ENCODE measurements around the gene HNRNPA0.

GRCh38 chr5:137734962-137735554, 19.1 kb downstream of the HNRNPA0 start:
- TF ChIP-seq CTCF (IDR thresholded peaks at IDR 0.05) (no peak), ZFX (IDR thresholded peaks at IDR 0.05; ENCODE audit: borderline replicate concordance) (no peak)

Measured in 22Rv1 (cell line).